GM19467 (cell line): ENCODE measurements around the gene GGT5.
A peak's percentile ranks its signal among the peaks of the same experiment; 100 is the strongest.
"Not testable (repeated sequence)": the region's sequence is repeated elsewhere in the genome, so short reads cannot be mapped to it uniquely, and the experiment has no call there.

Source experiments
- ATAC-seq: cut with Tn5 transposase; IDR thresholded peaks from one replicate; pipeline ENCODE4 v1.9.1; 2021; ENCODE audit warnings: mild to moderate bottlenecking, moderate library complexity; ENCODE audit not compliant: unreplicated experiment

GGT5 gene, protein sequence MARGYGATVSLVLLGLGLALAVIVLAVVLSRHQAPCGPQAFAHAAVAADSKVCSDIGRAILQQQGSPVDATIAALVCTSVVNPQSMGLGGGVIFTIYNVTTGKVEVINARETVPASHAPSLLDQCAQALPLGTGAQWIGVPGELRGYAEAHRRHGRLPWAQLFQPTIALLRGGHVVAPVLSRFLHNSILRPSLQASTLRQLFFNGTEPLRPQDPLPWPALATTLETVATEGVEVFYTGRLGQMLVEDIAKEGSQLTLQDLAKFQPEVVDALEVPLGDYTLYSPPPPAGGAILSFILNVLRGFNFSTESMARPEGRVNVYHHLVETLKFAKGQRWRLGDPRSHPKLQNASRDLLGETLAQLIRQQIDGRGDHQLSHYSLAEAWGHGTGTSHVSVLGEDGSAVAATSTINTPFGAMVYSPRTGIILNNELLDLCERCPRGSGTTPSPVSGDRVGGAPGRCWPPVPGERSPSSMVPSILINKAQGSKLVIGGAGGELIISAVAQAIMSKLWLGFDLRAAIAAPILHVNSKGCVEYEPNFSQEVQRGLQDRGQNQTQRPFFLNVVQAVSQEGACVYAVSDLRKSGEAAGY

DNA sequence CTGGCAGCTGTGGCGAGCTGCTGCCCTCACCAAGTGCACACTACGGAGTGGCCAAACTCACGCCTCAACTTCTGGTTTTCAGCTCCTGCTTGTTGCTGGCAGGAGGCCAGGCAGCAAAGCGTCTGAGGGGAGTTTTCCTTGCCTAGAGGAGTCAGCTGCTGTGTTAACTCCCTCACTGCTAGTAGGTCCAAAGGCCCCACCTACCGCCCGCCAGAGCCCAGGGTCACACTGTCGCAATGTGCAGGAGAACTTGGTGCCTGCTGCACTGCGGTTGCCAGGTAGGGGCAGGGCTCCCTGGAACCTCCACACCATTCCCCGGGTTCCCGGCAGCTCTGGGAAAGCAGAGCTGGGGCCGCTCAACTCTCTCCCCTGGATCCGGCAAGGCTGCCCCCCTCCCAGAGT is at the start of gene GGT5:
Gene GGT5, minus strand, starts transcription at position 53 of the 402 bp plus-strand sequence. CDS start 357 bp downstream, outside the sequence.
- not testable (repeated sequence) for ATAC-seq

DNA sequence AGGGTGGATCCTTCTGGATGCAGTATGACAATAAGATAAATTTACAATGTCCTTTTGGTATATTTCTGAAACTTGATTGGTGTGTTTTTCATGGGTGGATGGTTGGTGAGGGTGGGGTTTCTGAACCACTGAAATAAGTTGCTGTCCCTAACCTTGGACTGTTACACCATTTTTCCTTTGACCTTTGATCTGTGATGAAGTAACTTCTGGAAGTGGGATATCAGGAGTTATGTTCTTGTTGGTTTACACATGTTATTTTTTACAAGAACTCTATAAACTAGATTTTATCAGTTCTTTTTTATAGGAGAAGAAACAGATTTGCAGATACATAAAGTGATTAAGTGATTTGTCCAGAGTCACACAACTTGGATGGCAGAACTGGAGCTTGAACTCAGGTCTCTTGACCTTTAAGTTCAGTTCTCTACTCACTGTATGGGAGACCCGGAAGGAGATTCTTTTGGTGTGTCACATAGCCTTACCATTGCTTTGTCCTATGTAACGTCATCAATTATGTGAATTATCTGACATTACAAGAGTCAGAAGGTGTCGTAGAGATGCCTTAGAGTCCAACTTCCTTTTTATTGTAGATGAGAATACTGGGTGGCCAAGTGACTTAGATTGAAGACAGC is 47.4 kb upstream of the GGT5 start:
- ATAC-seq = not testable (repeated sequence)

DNA sequence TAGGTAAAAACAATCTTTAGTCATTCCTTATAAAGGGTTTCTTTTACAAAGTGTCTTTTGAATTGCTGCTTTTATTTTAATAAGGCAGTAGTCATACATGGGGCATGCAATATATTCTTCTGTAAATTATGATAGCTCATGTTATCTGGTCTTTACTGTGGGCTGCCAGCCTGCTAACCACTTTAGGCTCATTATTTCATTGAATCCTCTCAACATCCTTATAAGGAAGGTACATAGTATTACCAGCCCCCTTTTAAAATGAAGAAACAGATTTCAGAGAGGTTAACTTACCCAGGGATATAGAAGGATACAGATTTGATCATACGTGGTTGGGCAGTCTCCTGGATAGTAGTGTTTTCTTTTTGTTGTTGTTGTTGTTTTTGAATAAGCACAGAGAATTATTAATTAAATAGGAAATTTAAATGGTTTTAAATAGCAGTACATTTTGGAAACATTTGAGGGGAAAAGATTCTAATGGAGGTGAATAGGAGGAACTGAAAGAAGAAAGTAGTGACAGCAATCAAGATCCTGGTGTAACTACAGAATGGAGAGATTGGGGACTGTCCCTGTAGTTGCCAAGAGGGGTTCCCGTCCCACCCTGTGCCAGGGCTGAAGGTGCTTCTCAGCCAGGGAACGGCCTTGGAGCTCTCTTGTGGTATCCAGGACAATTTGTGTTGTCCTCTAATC is 46.8 kb upstream of the GGT5 start:
- no peak for ATAC-seq

DNA sequence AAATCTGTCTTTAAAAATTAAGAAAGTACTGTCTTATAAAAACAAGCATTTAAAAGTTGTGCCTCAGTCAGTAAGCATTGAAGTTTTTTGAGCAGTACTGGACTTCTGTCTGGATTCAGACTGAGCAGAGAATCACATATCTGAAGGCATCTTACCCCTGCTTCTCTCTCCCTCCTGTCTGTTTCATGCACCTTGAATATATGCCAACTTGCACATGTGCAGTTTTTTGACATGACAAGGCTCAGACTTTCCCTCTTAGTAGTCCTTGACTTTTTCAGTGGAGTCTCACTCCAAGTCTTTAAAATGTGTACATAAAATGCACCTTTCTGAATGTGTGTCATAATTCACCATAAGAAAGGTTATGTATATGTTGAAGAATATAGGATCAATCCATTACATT is 45.6 kb upstream of the GGT5 start:
- no peak for ATAC-seq

DNA sequence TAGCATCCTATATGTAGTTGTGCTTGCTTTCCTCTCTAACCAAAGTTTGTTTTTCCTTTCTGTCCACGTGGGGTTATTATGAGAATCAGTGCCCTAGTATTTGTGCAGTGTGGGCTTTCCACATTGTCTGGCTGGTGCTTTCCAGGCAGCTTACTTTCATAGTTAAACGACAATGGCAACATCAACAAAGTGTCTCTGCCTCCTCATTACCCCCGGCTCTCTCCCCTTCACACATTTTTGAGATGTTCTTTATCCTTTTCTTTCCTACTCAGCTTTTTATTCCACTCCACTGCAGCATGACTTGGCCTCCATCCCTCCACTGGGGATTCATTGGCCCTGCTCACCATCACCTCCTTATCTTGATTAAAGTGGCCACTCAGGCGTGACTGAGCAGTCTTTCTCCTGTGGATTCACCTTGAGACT is 44.9 kb upstream of the GGT5 start:
- ATAC-seq = no peak

DNA sequence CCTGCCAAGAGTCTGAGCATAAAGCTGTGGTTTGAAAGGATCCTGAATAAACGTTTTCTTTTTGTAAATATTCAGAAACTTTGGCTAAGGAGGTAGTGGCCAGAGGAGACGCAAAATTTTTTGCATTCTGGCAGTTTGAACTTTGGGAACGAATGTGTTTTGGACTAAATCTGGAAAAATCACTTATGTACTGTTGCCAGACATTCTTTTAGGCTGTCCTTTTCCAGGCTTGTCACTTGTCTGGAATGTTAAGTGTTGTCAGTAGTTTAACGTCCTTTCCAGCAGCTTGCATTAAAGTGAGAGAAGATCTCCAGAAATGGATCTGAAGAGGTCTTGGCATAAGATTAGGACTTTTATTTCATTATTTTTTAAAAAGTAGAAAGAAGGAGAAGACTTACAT is 44.2 kb upstream of the GGT5 start:
- no peak for ATAC-seq

DNA sequence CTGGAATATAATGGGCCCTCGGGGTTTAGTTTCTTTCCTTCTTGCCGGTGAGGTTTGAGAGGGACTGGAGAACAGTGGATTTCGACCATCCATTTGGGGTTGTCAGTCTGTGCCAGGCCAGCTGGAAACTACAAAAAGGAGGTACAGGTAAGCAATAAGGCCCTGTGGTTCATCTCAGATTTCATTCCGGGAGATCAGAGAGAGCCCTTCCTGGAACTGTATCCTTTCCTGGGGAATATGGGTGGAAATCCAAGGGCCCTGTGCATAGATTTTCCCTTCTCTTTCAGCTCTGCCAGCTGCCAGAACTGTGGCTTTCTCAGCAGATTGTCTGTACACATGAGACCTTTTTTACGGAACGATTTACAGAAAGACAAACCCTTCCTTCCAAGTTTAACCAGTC is 42.9 kb upstream of the GGT5 start:
- ATAC-seq = not testable (repeated sequence)

DNA sequence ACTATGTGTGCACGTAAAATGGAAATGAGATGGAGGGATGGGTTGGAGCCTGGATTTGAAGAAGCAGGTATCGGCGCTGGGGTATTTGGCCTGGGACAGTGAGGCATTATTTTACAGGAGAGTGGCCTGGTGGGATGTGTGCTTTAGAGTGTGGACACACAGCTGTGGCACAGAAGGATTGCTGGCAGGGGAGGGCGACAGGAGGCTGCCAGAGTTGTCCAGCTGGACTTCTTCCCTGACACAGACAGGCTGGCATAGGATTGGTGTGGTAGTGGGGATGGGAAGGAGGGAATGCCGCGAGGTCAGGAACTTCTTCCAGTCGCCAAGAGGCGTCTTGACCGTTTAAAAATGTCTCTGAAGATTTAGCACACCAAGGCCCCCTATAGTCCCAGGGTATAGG is 42.3 kb upstream of the GGT5 start:
- ATAC-seq = not testable (repeated sequence)

DNA sequence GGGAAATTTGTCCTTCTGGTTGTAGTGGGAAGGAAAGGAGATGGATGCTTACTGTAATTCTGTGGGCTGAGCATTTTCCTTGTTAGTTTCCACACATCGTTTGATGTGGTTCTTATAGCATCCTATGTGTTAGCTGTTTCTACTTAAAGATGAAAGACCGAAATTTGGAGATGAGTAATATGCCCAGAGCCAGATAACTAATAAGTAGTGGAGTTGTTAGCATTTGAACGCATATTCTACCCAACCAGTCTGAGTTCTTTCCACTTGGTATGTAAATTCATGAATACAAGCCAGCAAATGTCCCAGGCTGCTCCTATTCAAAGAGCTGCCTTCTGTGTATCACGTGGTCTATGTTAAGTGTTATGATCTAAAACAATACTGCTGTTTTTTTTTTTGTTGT is 40.4 kb upstream of the GGT5 start:
- no peak for ATAC-seq

DNA sequence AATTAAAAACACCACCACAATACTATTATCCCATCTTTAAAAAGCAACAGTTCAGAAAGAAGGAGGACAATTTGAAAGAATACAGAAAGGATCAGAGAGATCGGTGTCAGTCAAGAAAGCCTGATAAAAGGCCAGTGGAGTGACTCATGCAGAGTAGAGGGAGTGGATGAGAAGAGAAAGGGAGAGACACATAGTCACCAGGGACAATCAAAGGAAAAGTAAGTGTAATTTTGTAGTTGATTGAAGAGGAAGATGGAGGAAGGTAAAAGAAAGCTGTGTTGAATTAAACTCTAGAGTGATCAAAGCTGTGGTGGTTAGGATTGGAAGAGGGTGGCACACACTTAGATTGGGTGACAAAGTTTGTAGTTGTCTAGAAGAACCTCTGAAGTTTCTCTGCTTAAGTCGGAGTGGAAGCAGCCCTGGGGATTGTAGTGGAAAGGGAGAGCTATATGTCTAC is 39.9 kb upstream of the GGT5 start:
- no peak for ATAC-seq

DNA sequence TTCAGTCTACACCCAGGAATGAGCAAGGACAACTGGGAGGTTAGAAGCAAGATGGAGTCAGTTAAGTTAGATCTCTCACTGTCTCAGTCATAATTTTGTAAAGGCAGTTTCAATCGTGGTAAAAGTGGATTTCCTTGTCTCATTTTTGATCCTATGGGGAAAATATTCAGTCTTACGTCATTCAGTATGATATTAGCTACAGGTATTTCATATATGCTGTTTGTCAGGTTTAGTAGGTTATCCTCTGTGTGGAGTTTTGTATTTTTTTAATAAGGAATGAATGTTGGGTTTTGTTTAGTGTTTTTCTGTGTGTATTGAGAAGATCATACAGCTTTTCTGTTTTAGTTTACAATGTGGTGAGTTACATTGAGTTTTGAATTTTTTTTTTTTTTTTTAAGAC is 37.5 kb upstream of the GGT5 start:
- no peak for ATAC-seq

DNA sequence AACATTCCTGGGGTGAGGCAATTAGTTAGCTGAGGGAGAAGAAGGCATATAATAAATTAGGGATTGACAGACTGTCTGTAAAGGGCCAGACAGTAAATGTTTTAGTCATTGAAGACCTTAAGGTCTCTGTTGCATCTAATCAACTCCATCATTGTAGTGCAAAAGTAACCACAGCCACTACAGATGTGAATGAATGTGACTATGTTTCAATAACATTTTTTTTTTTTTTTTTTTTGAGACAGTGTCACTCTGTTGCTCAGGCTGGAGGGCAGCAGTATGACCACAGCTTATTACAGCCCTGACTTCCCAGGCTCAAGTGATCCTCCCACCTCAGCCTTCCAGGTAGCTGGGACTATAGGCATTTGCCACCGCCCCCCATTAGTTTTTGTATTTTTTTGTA is 35.5 kb upstream of the GGT5 start:
- ATAC-seq = not testable (repeated sequence)

DNA sequence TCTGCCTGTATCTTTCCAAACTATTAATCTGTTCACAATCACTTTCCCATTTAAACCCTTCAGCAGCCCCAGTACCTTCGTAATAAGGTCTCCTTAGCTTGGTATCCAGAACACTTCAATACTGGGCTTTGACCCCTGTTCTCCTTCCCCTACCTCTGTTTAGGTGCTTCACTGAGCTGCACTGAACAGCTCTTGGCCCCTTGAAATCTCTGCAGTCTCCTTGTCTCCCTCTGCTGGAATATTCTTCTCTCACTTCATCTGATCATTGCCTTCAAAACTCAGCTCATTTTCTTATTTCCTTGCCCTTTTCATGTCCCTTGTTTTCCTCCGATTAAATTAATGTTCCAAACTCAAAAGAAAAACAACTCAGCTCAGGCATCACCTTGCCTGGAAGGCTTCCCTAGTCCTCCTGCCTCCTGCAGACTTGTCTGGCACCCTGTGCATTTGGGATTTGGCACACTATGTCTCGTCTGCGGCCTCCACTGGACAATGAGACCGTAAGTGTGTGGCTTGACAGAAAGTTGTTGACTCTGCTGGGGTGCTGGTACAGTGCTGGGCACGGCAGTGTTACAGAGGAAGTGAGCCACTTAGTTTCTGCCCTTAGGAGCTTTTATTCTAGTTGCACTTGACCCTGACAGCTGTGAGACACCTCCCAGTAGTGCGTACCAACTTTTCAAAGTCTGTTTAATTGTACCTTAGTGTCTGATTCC is 30.0 kb upstream of the GGT5 start:
- ATAC-seq = not testable (repeated sequence)

DNA sequence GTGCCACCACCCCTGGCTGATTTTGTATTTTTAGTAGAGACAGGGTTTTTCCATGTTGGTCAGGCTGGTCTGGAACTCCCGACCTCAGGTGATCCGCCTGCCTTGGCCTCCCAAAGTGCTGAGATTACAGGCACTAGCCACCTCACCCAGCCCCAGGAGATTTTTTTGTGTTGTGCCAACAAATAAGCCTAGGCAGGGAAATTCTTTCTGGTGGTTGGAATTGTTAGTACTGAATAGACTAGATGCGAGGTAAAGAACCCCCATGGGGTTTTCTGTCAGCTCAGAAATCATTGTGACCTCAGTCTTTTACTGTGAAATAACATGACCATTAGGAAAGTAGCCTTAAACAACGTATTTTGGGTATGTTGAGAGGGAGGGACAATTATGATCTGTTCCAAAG is 29.0 kb upstream of the GGT5 start:
- not testable (repeated sequence) for ATAC-seq

DNA sequence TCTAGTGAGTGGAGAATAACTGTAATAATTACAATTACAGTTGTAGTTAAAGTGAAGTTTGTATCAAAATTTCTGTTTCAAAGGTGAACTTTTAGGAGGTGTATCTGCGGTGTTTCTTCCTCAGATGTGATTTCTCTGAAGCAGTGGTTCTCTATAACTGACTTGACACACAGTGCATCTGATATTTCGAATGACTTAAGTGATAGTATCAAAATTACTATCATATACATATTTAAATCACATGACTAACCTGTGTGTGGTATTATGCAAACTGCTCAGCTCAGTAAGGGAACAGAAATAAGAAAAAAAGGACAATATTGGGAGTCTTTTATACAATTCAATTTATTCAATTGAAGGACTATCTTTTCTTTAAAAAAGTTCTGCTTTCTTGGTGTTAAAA is 28.1 kb upstream of the GGT5 start:
- not testable (repeated sequence) for ATAC-seq

DNA sequence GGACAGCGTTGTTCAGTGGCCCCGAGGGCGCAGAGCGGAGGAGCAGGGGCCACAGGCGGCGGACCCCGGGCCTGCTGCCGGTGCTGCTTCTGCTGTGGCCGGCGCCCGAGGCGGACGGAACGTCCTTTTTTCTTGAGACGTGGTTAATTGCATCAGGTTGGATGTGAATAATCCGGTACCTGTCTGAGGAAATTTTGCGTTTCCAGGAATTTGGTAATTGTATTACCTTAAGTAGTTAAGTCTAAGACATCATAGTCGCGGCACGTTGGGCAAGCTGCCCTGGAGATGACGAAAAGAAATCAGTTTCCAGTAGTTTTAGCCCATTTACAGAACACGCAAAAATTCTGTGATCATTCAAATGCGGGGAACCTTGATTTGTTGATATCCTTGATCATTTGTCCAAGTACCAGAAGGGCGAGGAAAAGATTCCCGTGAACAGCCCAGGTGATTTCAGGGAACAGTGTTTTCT is 26.5 kb upstream of the GGT5 start:
- no peak for ATAC-seq

DNA sequence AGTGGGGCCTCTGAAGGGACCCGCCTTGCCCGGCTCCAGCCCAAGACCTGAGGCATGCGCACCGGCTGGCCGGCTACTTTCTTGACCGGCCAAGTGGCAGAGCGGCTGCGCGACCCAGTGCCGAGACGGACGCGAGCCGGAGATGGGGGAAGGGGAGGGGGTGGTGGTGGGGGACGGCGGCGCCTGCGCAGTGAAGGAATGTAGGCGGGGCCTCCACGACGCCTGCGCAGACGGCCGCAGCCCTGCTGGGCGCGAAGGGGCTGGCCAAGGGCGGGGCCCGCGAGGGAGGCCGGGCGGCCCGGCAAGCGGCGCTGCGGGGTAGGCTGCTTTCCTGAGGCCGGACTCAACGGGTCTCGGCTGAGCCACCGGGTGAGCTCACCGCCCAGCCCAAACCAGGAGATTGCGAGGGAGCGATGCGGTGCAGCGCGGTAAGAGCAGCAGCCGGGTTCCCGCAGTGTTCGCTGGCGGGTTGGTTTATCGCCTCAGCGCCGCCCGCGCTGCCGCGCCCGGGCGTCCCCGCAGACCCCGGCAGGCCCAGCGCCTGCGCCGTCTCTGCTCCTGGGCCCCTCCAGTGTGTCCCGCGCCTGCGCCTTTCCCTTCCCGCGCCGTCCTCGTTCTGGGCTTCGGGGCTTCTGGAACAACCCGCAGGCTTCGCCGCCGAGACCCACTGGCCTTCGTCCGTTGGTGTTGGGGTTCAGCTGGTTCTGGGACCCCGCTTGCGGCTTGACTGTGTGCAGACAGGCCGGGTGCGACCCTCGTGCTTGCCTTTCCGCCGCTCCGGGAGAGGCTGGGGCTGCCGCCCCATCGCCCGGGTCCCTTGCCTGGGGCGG is 25.9 kb upstream of the GGT5 start, which contains the start of gene SPECC1L:
Gene SPECC1L, plus strand, starts transcription at position 276 of the 830 bp plus-strand sequence. CDS start 31,401 bp downstream, outside the sequence.
- ATAC-seq = peak; percentile 78

DNA sequence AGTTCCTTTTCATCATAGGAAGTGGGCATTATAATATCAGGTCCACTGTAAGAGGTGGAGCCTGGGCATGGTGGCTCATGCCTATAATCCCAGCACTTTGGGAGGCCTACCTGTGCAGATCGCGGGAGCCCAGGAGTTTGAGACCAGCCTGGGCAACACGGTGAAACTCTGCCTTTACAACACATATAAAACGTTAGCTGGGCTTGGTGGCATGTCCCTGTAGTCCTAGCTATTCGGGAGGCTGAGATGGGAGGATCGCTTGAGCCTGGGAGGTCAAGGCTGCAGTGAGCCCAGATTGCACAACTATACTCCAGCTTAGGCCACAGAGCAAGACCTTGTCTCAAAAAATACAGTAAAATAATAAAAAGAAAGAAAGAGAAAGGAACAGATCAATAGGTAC is 21.6 kb upstream of the GGT5 start:
- not testable (repeated sequence) for ATAC-seq

DNA sequence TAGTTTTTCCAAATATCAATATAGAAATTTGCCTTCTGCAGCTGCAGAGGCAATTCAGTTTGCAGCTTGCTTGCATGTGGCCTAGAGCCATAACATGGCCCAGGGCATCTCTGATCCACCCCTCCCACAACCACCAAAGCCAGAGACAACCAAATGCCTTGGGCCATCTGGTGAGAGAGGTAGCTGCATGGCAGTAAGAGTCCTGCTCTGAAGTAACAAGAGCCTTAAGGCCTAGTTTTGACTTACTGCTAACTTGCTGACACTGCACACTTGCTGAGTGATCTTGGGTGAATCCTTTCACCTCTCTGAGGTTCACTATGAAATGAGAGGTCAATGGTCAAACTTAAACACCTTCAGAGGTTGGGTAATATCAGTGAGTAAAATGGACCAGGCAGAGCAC is 20.9 kb upstream of the GGT5 start:
- no peak for ATAC-seq
